ENCODE results near the gene SYT1.

Gene SYT1

GRCh38 chr12:79301181-79301580, 436.6 kb downstream of the SYT1 start:
- no peak for DNase-seq

- no peak for DNase-seq
Observed at GRCh38 chr12:79302162-79302814, 437.7 kb downstream of the SYT1 start.

DNA sequence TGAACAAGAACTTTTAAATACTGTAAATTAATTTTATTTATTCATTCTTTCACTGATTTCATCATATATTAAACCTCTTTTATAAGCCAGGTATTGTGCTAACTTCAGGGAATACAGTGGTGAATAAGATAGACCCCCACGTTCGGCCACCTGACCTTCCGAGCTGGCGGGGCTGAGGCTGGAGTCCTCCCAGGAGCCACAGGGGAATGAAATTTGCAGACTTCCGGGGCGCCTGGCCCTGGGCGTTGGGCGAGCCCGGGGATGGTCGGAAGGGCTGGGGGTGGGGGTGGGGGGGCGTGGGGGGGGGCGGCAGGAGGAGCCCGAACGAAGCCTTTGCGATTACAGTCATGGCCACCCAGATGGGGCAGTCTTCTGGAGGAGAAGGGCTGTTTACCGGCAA, 442.8 kb downstream of the SYT1 start:
- DNase-seq = no peak

DNA sequence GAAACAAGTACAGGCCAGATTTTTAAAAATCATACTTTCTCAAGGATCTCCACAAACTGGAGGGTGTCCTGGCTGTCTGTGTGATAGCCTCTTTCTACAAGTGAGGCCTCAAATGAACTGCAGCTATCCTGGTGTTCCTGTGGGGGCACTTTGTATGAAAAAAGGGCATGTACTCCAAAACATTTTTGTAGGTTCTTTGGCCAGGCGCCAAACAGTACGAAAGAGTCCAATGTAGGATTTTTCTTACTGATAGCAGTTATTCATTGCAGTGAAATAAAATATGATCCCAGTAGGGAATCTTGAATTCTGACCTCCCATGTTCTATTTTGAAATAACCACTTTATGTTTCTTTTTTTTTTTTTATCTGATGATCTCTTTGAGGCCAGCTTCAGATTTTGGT, 444.5 kb downstream of the SYT1 start:
- no peak for DNase-seq

GRCh38 chr12:79317179-79317847, 452.7 kb downstream of the SYT1 start:
- DNase-seq = no peak

DNA sequence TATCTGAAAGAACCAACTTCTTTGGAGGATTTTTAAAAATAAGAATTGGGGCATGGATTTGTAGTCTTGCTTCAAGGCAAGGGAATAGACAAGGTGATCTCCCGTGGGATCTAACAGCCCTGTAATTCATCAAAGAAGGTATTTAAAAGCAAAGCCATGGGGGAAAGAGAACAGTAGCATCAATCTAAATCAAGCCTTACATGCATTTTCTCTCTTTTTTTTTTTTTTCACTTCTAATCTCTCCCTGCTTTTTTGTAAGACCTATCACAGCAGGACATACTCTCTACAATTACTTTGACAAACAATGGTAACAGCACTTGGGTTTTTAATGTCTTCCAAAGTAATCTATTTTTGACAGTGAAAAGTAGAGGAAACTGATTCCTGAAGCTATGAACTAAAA, 458.3 kb downstream of the SYT1 start:
- DNase-seq = no peak

GRCh38 chr12:79324571-79324970, 460.0 kb downstream of the SYT1 start:
- DNase-seq = no peak

DNA sequence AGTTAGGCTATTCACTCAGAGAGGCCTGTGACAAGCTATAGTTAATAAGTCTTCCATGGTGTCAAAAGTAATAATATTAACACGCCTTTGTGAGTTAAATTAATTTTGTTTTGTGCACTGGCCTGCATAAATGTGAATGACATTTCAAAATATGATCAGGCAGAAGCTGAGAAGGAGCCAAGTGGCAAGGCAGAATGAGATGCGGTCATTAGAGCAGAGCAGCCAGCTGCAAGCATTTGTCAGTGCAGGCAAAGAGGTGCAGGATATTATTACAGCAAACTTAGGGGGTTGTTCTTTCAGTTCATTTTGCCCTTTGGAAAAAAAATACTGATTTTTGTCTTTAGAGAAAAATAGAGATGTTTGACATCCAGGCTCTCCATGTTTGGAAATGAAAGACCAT, 461.6 kb downstream of the SYT1 start:
- no peak for DNase-seq

- no peak for DNase-seq
Observed at GRCh38 chr12:79326663-79327062, 462.1 kb downstream of the SYT1 start.

DNA sequence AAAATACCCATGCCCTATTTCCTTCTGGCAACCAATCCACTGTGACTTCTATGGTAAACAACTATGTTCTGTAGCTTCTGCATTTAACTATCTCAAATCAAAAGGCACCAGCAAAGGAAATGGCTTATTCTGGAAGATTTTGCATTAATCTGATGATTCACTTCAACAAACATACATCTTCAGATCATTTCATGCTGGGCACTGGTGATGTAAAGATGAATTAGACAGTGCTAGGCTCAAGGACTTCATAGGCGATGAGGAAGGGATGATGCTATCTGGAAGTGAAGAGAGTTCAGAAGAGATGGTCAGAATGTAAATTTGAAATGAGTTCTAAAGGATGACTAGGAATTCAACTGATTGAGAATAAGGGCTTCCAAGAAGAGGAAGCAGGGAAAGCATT, 462.9 kb downstream of the SYT1 start:
- no peak for DNase-seq

GRCh38 chr12:79329933-79330332, 465.4 kb downstream of the SYT1 start:
- no peak for DNase-seq

GRCh38 chr12:79331870-79332269, 467.3 kb downstream of the SYT1 start:
- no peak for DNase-seq

DNA sequence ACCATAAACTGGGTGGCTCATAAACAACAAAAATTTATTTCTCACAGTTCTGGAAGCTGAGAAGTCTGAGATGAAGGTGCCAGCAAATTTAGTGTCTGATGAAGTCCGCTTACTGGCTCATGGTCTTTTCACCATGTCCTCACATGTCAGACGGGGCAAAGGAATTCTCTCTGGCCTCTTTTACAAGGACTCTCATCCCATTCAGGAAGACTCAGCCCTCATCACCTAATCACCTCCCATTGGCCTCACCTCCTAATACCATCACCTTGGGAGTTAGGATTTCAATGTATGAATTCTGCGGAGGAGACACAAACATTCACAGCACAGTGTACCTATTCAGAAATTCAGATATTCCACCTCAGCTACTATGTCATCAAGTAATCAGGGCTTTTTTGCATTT, 468.6 kb downstream of the SYT1 start:
- no peak for DNase-seq

GRCh38 chr12:79337662-79338290, 473.2 kb downstream of the SYT1 start:
- DNase-seq = no peak

GRCh38 chr12:79344855-79345847, 480.6 kb downstream of the SYT1 start:
- DNase-seq = no peak

- no peak for DNase-seq
Observed at GRCh38 chr12:79347866-79348265, 483.3 kb downstream of the SYT1 start.

GRCh38 chr12:79351251-79351650, 486.7 kb downstream of the SYT1 start:
- no peak for DNase-seq

- no peak for DNase-seq
Observed at GRCh38 chr12:79356216-79356615, 491.6 kb downstream of the SYT1 start.

- DNase-seq = no peak
Observed at GRCh38 chr12:79357048-79357447, 492.5 kb downstream of the SYT1 start.

DNA sequence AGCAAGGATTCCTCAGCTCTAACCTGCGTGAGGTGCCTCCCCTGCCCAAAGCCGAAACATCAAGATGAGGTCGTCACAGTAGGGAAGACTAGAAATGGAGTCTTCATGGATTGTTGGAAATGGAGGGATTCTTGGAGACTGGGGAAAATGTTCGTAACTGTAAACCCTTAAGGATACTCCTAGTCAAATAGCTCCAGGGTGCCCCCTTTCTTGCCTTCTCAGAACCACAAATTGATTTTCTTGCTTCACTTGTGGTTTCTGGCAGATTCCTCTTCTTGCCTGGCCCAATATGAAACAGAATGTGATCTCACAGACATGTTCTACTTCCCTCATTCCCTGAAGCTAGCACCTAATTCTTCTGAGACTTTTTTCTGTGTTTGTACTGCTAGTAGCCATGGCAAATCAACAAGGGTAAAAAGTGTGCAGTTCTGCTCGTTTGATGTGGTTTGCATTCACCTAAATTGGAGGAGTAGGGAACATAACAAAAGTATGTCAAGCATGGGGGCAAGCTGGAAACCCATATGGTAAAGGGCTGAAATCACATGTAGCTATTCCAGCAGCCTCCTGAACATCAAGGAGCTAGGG, 494.2 kb downstream of the SYT1 start:
- no peak for DNase-seq

DNA sequence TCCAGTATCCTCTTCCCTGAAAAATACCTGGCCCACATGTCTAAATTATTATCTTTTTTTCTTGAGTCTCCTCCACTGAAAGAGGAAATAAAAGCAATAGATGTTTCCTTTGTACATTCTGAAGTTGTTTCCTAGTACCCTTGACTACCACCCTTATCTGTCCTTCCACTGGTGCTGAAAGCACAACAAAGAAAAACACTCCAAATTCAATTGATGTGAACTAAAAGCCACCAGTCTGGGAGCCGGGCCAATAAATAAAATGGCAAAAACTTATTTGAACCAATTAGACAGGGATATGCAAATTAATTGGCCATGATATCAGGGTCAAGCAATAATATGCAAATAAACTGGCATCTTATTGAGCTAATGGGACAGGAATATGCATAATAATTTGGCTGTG, 495.7 kb downstream of the SYT1 start:
- DNase-seq = no peak

- no peak for DNase-seq
Observed at GRCh38 chr12:79360936-79361335, 496.4 kb downstream of the SYT1 start.

DNA sequence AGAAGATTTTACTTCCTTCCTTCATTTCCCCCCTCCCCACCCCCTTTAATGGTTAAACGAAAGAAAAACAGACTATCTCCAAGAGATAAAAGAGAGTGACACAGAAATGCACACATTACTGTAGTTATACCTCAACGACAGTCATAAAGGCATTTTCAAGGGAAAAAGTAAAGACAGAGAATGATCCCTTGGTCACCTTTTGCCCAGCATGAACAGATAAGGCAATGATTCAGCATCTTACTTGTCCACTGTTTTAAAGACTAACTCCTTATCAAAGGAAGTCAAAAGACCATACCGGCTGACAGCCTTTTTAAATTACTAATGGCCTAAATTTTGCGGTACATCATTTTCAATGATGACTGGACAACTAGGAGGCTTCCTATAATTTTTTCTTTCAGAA, 499.6 kb downstream of the SYT1 start:
- no peak for DNase-seq
